Measurements from ENCODE around the gene LYZ.

- no peak for TF ChIP-seq EZH2 (IDR thresholded peaks at IDR 0.05; ENCODE audit: insufficient read depth, poor library complexity, severe bottlenecking)
- no peak for TF ChIP-seq EZH2phosphoT487 (IDR thresholded peaks at IDR 0.05; ENCODE audit: insufficient read depth, low read depth)
Observed at GRCh38 chr12:69342421-69342820, 5.8 kb upstream of the LYZ start.
